ENCODE results near the gene C22orf23. TPM values are rescaled to one million over a fixed set of nuclear protein-coding genes. Genes with fewer than 3 reads are reported as not detected.

C22orf23 gene
- total and polyA plus RNA-seq, 12 donors: 0.17 to 1.1 (median 0.50) TPM

DNA sequence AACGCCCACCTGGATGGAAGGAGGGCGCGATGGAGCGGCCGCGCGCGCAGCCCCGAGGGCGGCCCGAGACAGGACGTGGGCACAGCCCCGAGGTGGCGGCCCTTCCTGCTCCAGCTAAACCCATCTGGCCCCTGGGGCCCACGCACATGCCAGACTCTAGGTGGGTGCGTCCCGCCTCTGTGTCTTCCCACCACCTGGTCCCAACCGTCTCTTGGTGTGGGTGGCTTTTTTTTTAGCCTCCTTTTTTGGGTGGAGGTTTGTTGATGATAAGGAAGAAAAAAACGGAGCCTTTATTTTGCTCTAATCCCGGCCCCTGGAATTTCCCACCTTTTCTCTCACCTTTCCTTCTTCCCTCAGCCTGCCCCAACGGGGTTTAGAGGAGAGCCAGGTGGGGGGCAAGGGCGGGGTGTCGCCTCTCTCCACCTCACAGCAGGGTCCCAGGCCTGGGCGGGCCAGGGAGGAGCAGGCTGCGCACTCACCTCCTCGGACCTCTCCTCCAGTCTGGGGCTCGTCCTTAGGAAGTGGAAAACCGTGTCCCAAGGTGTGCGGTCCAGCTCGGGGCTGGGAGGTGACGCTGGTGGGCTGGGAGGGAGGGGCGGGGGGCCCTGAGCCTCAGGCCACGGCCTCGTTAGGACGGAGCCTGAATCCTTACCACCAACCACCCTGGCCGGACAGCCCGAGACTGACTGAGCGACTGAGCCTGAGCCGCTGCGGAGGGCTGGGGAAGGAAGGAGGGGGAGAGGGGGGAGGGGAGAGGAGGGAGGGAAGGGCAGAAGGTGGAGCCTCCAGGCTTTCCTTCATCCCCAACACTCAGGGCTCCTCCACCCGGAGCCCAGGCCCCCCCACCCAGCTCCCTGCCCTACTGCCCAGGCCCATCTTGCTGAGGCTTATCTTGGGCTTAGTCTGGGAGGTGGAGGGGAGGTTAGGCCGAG is 30.7 kb upstream of the C22orf23 start, which contains the start of gene SOX10:
Gene SOX10, minus strand, starts transcription at position 696 of the 932 bp plus-strand sequence. CDS start 771 bp downstream, outside the sequence.
- H3K4me3 ChIP-seq: peak within 1 kb of the TSS in 1 of 10 donors; percentile 21
- no peak within 1 kb of the TSS for H3K27ac ChIP-seq

GRCh38 chr22:37982938-37983859 is 29.8 kb upstream of the C22orf23 start:
- 69 to 74% methylated on average over 84 of the region's 84 CpGs for WGBS, 2 donors
- no peaks in the 10 kb centered on the region for H3K27me3 ChIP-seq
- no peaks in the 10 kb centered on the region for H3K9me3 ChIP-seq
- H3K4me1 ChIP-seq: peaks cover 0 to 10% (median 0%) of the 10 kb centered on the region in 9 donors
- TF ChIP-seq, protein P1, sequence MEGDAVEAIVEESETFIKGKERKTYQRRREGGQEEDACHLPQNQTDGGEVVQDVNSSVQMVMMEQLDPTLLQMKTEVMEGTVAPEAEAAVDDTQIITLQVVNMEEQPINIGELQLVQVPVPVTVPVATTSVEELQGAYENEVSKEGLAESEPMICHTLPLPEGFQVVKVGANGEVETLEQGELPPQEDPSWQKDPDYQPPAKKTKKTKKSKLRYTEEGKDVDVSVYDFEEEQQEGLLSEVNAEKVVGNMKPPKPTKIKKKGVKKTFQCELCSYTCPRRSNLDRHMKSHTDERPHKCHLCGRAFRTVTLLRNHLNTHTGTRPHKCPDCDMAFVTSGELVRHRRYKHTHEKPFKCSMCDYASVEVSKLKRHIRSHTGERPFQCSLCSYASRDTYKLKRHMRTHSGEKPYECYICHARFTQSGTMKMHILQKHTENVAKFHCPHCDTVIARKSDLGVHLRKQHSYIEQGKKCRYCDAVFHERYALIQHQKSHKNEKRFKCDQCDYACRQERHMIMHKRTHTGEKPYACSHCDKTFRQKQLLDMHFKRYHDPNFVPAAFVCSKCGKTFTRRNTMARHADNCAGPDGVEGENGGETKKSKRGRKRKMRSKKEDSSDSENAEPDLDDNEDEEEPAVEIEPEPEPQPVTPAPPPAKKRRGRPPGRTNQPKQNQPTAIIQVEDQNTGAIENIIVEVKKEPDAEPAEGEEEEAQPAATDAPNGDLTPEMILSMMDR (IDR thresholded peaks at IDR 0.05): peak in 6 of 9 donors; percentile 8 to 34 (median 17)
- peaks cover 0 to 15% (median 0%) of the 10 kb centered on the region in 9 donors for H3K36me3 ChIP-seq
- ATAC-seq (no peak), DNase-seq (no peak)
- H3K4me3 ChIP-seq: peak overlapping the region in 2 of 10 donors; percentile 1 to 21
- H3K27ac ChIP-seq: no peak overlapping the region
- intact Hi-C loops (cut with DNase I): no loop called here

More for the DNA sequence above, 30.7 kb upstream of the C22orf23 start, which contains the start of gene SOX10:
- Histone ChIP-seq H3K27me3 (no peaks in the 10 kb centered on the region), H3K4me1 (peaks cover 0 to 10% (median 0%) of the 10 kb centered on the region in 9 donors), H3K9me3 (no peaks in the 10 kb centered on the region), H3K36me3 (peaks cover 0 to 15% (median 0%) of the 10 kb centered on the region in 9 donors)
- ATAC-seq (no peak), DNase-seq (no peak)
- intact Hi-C loops (cut with DNase I): no loop called here
- WGBS, 2 donors: 84 to 87% methylated on average over 42 of the region's 42 CpGs
- TF ChIP-seq, protein P1 (IDR thresholded peaks at IDR 0.05): no peak

- TF ChIP-seq, protein P1 (IDR thresholded peaks at IDR 0.05): no peak
Measured at GRCh38 chr22:37982151-37982785, 28.9 kb upstream of the C22orf23 start.

More at GRCh38 chr22:37982151-37982785, 28.9 kb upstream of the C22orf23 start:
- intact Hi-C loops (cut with DNase I): no loop called here
- DNase-seq: no peak
- Histone ChIP-seq H3K27ac (no peak overlapping the region), H3K27me3 (no peaks in the 10 kb centered on the region), H3K4me1 (peaks cover 0 to 10% (median 0%) of the 10 kb centered on the region in 9 donors), H3K36me3 (peaks cover 0 to 12% (median 0%) of the 10 kb centered on the region in 9 donors), H3K4me3 (peak overlapping the region in 1 of 10 donors; percentile 14), H3K9me3 (no peaks in the 10 kb centered on the region)
- WGBS, 2 donors: 85 to 89% methylated on average over 8 of the region's 8 CpGs
- ATAC-seq: peak in 1 of 8 donors; percentile 35
